ENCODE results near the gene KCNH5. TPM values are rescaled to one million over a fixed set of nuclear protein-coding genes. Genes with fewer than 3 reads are reported as not detected.

KCNH5 gene
- total and polyA plus RNA-seq, 9 of the 15 experiments (the other 6 are each of a cell fraction or from before 2014, with no cell fraction given): 1.1 to 2.4 (median 1.4) TPM

DNA sequence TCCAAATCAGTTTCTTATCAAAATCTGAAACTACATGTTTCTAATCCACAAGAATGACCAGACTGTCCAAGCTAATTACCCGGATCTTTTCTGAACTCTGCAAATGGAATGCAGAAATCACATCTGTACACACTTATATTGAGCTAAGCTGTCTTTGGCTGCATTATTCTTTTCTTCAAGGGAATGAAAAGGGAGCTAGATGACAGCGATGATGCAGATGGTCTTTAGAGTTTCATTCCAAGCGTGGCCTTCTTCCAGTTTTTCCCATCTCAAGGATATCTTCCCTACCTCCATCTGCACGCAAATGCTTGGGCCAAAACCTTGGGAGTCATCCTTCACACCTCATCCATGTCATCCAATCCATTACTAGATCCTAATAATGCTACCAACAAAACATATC lies 12.6 kb downstream of the KCNH5 start:
- no peak overlapping the region for H3K4me2 ChIP-seq (ENCODE audit: insufficient read depth, low read length)
- H3K9me3 ChIP-seq (replicated peaks; ENCODE audit: control insufficient read depth, insufficient read depth, low read depth, low read length): no peaks in the 10 kb centered on the region
- no peaks in the 10 kb centered on the region; a peak in 1 of 5 replicates for H3K4me1 ChIP-seq (replicated peaks in 1 of 2; ENCODE audit: control insufficient read depth in 2 of 2, insufficient read depth in 2 of 2, low read length in 2 of 2)
- H3K9me1 ChIP-seq (ENCODE audit: control insufficient read depth, insufficient read depth, low read length): no peaks in the 10 kb centered on the region
- no peak for TF ChIP-seq ZNF778 (CRISPR knock-in tag; IDR thresholded peaks at IDR 0.05)
- no peak for TF ChIP-seq IRF2 (CRISPR knock-in tag; IDR thresholded peaks at IDR 0.05)
- TF ChIP-seq SIN3A (IDR thresholded peaks at IDR 0.05; ENCODE audit: borderline replicate concordance in 2 of 2, control insufficient read depth in 1 of 2, low read depth in 2 of 2, low read length in 2 of 2): no peak
- TF ChIP-seq ZNF282 (CRISPR knock-in tag; IDR thresholded peaks at IDR 0.05): no peak
- TF ChIP-seq, protein P1, sequence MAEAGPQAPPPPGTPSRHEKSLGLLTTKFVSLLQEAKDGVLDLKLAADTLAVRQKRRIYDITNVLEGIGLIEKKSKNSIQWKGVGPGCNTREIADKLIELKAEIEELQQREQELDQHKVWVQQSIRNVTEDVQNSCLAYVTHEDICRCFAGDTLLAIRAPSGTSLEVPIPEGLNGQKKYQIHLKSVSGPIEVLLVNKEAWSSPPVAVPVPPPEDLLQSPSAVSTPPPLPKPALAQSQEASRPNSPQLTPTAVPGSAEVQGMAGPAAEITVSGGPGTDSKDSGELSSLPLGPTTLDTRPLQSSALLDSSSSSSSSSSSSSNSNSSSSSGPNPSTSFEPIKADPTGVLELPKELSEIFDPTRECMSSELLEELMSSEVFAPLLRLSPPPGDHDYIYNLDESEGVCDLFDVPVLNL (CRISPR knock-in tag; IDR thresholded peaks at IDR 0.05; ENCODE audit: low read depth): no peak
- no peak for TF ChIP-seq CBX5 (IDR thresholded peaks at IDR 0.05; ENCODE audit: borderline replicate concordance, low read depth)
- TF ChIP-seq NFIX (CRISPR knock-in tag; IDR thresholded peaks at IDR 0.05; ENCODE audit: low read depth): no peak
- no peak for TF ChIP-seq SPI1 (IDR thresholded peaks at IDR 0.05; ENCODE audit: borderline replicate concordance, low read depth, low read length)
- TF ChIP-seq, protein P2, sequence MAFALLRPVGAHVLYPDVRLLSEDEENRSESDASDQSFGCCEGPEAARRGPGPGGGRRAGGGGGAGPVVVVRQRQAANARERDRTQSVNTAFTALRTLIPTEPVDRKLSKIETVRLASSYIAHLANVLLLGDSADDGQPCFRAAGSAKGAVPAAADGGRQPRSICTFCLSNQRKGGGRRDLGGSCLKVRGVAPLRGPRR (CRISPR knock-in tag; IDR thresholded peaks at IDR 0.05): no peak
- no peak for TF ChIP-seq NCOA6 (IDR thresholded peaks at IDR 0.05)
- no peak for TF ChIP-seq ZNF586 (CRISPR knock-in tag; conservative IDR thresholded peaks at IDR 0.05)
- TF ChIP-seq ZNF41 (CRISPR knock-in tag; conservative IDR thresholded peaks at IDR 0.05): no peak
- no peak for TF ChIP-seq SREBF2 (CRISPR knock-in tag; IDR thresholded peaks at IDR 0.05)
- no peak for TF ChIP-seq RBBP5 (IDR thresholded peaks at IDR 0.05; ENCODE audit: borderline replicate concordance, insufficient read depth, low read length, poor library complexity, severe bottlenecking)
- TF ChIP-seq SREBF1 (IDR thresholded peaks at IDR 0.05; ENCODE audit: borderline replicate concordance, low read depth, low read length): no peak
- TF ChIP-seq ZSCAN32 (CRISPR knock-in tag; IDR thresholded peaks at IDR 0.05): no peak
- H3K36me3 ChIP-seq (ENCODE audit: control insufficient read depth, insufficient read depth, low read length): no peaks in the 10 kb centered on the region
- CTCF ChIA-PET (ENCODE audit: low intra/inter-chr PET ratio): no interaction called here
- H3K79me2 ChIP-seq (ENCODE audit: control insufficient read depth, insufficient read depth, low read length): no peaks in the 10 kb centered on the region
- H2AFZ ChIP-seq (ENCODE audit: low read depth, low read length): no peak overlapping the region
- ATAC-seq (no peak), FAIRE-seq (no peak), DNase-seq (ENCODE audit: extremely low read depth in 1 of 4, low spot score in 3 of 4) (no peak)
- H3K9ac ChIP-seq (ENCODE audit: insufficient read depth in 1 of 2, low read depth in 2 of 2, low read length in 2 of 2): no peak overlapping the region
- H3K27ac ChIP-seq (ENCODE audit: extremely low read depth, low read depth, low read length): no peak overlapping the region
- BruUV-seq (replicated peaks): no TSS peak
- H3K4me3 ChIP-seq: no peak overlapping the region
- POLR2A ChIA-PET: interaction anchor here (0.6 kb wide), 1 partner anchor 456 kb away, joined by 3 read pairs; no protein-coding TSS in a partner anchor
- H3K27me3 ChIP-seq (ENCODE audit: control insufficient read depth in 2 of 2, insufficient read depth in 2 of 2, low read length in 2 of 2): no peaks in the 10 kb centered on the region
- WGBS (ENCODE audit: insufficient coverage, low coverage, missing lambda C conversion rate): 12% methylated on average over 4 of the region's 4 CpGs
- intact Hi-C loops (cut with micrococcal nuclease) (no loop called here), in situ Hi-C loops (cut with MboI) (no loop called here)
- H4K20me1 ChIP-seq (replicated peaks; ENCODE audit: control insufficient read depth, insufficient read depth, low read length): no peaks in the 10 kb centered on the region
